ENCODE results near the gene GPC3. TPM values are rescaled to one million over a fixed set of nuclear protein-coding genes. Genes with fewer than 3 reads are reported as not detected.

Gene GPC3
- total and polyA plus RNA-seq, 2 of the 4 experiments (the other 2 are of a cell fraction): not detected

- Histone ChIP-seq H3K9ac (ENCODE audit: low read depth, low read length) (no peak overlapping the region), H3K27me3 (ENCODE audit: control insufficient read depth, insufficient read depth, low read length) (peaks cover 2% of the 10 kb centered on the region), H2BK5ac (ENCODE audit: low read depth, low read length, poor library complexity, severe bottlenecking) (no peak overlapping the region), H4K91ac (ENCODE audit: insufficient read depth, low read depth, low read length) (no peak overlapping the region), H3K9me1 (ENCODE audit: insufficient read depth, low read length) (no peaks in the 10 kb centered on the region), H3K14ac (replicated peaks; ENCODE audit: low read depth, low read length) (no peak overlapping the region), H4K8ac (ENCODE audit: low read depth in 2 of 2, low read length in 2 of 2) (no peak overlapping the region), H2BK120ac (ENCODE audit: low read depth, low read length) (no peak overlapping the region), H4K20me1 (ENCODE audit: insufficient read depth, low read length) (no peaks in the 10 kb centered on the region), H2BK15ac (ENCODE audit: low read depth, low read length) (no peak overlapping the region), H3K18ac (ENCODE audit: low read depth, low read length) (no peak overlapping the region), H2AK5ac (ENCODE audit: low read depth, low read length) (no peak overlapping the region), H3K56ac (ENCODE audit: extremely low read depth, insufficient read depth, low read length) (no peak overlapping the region), H2AK9ac (replicated peaks; ENCODE audit: low read depth, low read length, poor library complexity) (no peak overlapping the region), H3K36me3 (ENCODE audit: control insufficient read depth, insufficient read depth, low read length) (no peaks in the 10 kb centered on the region), H3K9me3 (ENCODE audit: control insufficient read depth, insufficient read depth, low read length) (no peaks in the 10 kb centered on the region), H3K4ac (ENCODE audit: low read depth, low read length) (no peak overlapping the region), H2AFZ (replicated peaks; ENCODE audit: low read length, poor library complexity) (no peak overlapping the region), H3K4me3 (ENCODE audit: insufficient read depth, low read depth, low read length) (no peak overlapping the region), H4K5ac (ENCODE audit: low read depth, low read length) (no peak overlapping the region), H3K79me1 (ENCODE audit: low read depth in 1 of 2, low read length in 2 of 2) (no peaks in the 10 kb centered on the region), H3K27ac (ENCODE audit: insufficient read depth, low read length) (no peak overlapping the region), H2BK20ac (ENCODE audit: low read depth, low read length) (no peak overlapping the region), H3K4me2 (ENCODE audit: low read depth, low read length) (no peak overlapping the region), H3K23ac (ENCODE audit: low read depth, low read length) (no peak overlapping the region), H3K4me1 (ENCODE audit: control insufficient read depth, insufficient read depth, low read length) (no peaks in the 10 kb centered on the region)
- TF ChIP-seq MXI1 (IDR thresholded peaks at IDR 0.05; ENCODE audit: borderline replicate concordance, low read depth, low read length): no peak
- no peak for TF ChIP-seq RCOR1 (IDR thresholded peaks at IDR 0.05; ENCODE audit: insufficient replicate concordance, low read length)
- TF ChIP-seq MAZ (IDR thresholded peaks at IDR 0.05; ENCODE audit: borderline replicate concordance, low read depth, low read length): no peak
- POLR2A ChIA-PET (ENCODE audit: unreplicated experiment): no interaction called here
- DNase-seq (no peak), ATAC-seq (ENCODE audit: low read depth) (no peak)
- dilution Hi-C loops (cut with HindIII; ENCODE audit: low sequenced_read_pairs, unreplicated experiment): no loop called here
- CTCF ChIA-PET: no interaction called here
- no TSS peak for BruUV-seq (replicated peaks)
- in situ Hi-C loops (cut with MboI; ENCODE audit: low sequenced_read_pairs): no loop called here
- intact Hi-C loops (cut with micrococcal nuclease): no loop called here
Measured at GRCh38 chrX:133819546-133819945, 165.8 kb downstream of the GPC3 start.

Measured in IMR-90 (cell line).